ENCODE results near the gene FGF9.

Gene FGF9

DNA sequence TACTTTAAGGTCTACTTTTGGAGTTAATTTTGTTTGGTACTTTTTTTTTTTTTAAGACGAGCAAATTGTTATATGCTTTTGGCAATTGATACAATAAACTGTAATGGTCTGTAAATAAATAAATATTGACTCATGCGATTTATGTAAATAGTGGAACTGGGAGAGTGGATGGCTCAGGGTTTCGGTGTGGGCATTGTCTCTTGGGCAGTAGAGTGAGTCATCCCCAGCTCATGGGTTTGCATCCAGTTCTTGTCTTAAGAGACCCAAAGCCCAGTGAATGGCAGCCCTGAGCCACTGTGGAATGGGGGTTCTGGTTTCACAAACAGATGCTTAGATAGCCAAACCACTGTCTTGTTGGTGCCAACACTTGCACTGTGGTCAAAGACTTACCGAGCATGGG is 33.0 kb downstream of the FGF9 start:
- in situ Hi-C loops (cut with MboI; ENCODE audit: low sequenced_read_pairs): no loop called here

DNA sequence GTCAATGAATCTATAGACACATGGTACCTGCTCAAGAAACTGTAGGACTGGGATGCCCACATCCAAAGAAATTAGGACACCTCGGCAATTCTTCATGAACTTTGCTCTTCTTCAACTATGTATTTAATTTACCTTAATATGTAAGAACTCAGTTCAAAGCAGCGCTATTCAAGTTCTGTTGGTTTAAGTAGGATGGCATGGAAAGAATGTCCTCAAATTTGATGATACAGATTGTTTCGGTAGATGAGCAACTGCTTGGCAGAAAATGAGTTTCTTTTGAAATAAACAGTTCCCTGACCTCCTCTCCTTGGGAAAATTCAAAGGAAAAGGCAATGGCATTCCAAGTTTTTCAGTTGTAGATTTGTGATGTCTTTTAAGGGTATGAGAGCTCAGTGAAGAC is 36.7 kb downstream of the FGF9 start:
- in situ Hi-C loops (cut with MboI; ENCODE audit: low sequenced_read_pairs): no loop called here

DNA sequence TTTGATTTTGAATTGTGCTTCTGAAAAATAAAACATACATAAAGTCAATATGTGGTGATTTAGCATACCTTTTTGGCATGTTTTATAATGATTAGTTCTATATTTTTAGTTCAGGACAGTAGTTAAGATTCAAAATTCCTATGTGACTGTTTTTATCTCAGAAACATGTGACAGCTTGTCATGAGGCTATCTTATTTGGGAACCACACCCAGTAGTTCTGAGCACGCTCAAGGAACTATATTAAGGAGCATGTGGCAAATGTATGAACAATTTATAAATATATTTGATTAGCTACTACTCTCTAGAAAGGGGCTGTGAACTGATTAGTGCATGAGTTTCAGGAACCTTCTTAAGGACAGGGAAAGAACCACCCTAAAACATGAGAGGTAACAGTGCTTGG is 38.8 kb downstream of the FGF9 start:
- in situ Hi-C loops (cut with MboI; ENCODE audit: low sequenced_read_pairs): no loop called here

DNA sequence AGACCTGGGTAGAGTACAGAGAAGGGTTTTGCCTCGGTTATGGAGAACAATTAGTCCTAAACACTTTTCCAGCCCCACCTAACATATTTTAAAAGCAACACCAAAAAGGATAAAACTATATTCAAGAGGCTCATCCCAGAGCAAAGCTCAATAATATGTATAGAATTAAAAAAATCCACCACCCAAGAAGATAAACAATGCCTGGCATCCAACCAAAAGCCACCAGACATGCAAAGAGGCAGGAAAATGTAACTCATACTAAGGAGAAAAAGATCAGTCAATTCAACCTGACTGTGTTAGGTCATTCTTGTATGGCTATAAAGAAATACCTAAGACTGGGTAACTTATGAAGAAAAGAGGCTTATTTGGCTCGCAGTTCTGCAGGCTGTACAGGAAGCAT is 39.3 kb downstream of the FGF9 start:
- in situ Hi-C loops (cut with MboI; ENCODE audit: low sequenced_read_pairs): no loop called here

DNA sequence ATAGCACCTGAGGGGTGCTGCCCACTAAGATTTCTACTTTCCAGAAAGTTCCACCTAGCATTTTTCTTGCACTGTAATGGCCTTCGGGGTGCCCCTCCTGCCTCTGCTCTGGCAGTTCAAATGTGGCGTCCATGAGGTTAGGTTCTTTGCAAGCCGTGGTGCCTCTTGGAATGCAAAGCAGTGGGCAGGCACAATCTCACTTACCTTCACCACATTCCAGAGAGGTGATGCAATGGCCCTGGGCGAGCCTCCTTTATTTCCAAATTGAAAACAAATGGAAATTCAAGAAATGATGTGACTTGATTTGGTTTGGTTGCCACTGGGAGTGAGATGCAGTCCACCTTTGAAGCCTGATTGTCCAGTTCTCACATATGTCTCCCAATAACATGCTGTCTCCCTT is 46.9 kb downstream of the FGF9 start:
- in situ Hi-C loops (cut with MboI; ENCODE audit: low sequenced_read_pairs): no loop called here

DNA sequence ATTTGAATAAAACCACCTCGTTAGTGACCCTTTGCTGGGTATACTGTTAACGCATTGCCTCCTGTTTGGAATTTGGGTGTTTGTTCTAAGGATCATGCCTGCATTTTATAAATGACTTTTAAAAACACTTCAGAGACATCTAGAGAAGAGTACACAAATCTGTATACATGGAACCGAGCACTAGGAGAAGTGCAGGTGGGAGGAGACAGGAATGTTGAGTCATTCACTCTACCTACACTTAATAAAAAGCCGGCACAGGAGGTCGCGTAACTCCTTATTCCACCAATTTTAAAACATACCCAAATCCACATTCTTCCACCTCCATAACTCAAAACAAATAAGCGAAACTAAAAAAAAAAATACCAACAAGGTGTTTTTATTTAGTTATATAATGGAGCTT is 48.6 kb downstream of the FGF9 start:
- in situ Hi-C loops (cut with MboI; ENCODE audit: low sequenced_read_pairs): no loop called here

DNA sequence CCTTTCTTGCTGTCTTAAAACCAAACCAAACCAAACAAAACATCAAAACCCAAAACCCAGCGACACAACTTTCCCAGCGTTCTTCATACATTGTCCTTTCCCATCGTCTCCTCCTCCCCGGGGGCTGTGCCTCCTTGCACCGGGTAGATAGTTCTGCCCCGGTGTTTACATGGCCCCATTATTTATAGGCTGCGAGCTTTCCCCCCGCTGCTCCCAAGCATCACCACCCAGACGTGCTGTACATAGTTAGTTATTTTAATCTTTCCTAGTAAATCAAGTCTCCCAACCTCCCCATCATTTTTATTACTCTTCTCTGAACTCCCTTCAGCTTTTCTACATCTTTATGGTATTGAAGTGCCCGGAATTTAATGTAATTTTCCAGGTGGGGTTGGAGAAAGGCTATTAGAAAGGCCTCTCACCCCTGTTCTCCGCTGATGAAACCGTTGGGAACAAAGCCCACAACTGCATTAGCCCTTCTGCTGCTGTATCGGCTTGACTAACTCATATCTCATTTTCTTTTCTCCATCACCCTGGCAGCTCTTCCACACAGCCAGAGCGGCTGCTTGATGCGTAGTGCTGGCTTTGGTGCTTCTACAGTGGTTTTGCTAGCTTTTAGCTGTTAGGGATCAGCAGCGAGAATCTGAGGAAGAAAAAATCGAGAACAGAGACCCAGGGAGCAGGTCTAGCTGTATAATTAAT is 53.1 kb downstream of the FGF9 start:
- in situ Hi-C loops (cut with MboI; ENCODE audit: low sequenced_read_pairs): no loop called here

DNA sequence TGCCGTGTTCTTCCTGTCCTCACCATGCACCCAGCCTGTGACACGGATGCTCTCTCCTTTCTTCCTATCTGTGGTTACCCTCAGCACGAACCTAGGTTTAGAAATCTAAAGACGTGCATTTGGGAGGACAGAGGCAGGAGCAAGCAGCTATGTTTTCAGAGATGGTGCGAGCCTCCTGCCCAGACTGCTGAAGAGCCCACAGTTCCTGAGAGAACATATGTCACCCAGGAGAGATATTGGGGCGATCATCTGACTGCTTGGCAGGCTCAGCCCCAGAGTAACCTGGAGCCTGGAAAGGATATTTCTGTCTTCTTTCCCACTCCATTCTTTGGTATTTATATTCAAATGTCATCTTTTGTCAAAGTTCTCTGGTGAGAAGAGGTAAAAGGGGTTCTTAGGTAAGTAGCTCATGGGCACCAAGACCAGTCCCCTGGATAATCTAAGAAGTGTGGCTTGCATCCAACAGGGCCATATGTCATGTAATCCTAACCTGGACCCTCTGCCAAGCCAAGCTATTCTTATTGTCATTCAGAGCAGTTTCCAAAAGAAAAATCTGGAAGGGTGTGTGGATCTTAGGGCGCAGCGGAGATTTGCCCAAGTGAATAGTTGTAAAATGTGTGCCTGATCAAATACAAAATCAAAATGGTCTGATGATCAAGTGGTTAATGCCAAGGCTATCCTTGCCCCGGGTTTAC is 59.5 kb downstream of the FGF9 start:
- in situ Hi-C loops (cut with MboI; ENCODE audit: low sequenced_read_pairs): no loop called here

DNA sequence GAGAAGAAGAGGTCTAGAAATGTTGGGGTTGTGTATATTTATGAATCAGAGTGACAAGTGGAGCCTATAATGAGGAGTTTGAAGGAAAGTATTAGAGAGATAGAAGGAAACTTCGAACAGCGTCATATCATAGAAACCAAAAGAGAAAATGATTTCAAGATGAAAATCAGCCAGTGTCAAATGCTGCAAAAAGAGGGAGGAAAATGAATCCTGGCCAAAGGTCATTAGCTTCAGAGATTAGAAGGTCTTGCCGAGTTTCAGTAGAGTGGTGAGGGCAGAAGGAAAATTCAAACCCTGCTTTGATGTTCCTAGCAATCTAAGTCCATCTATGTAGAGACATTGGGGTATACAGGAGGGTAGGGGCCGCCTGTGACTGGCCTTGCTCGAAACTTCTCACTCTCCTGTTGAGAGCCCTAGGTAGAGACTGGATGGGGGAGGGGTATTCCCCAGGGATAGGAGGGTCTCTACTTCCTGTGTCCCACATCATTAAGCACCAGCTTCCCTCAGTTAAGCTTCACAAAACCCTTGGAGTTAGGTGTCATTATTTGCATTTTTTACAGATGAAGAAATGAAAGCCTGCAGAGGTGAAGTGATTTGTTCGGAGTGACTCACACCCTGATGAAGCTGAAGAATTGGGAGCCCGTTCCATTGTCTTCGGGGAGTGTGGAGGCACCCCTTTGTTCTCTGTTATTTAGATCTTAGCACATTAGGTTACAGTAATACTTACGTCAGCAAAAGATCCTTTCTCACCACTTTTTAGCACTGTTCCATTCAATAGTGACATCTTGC is 62.8 kb downstream of the FGF9 start:
- in situ Hi-C loops (cut with MboI; ENCODE audit: low sequenced_read_pairs): no loop called here

DNA sequence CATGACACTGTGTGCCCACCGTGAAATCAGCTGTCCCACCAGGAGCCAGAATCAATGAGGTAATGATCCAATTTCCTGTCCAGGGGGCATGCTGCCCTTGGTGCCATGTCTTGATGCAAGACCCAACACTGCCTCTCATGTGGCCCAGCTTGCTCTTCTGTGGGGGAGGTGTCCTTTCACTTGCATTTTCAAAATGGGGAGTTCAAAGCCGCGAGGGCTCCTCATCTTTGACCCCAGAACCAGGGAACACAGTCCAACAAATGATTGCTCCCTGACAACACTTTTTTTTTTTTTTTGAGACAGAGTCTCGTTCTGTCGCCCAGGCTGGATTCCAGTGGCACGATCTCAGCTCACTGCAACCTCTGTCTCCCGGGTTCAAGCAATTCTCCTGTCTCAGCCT is 64.1 kb downstream of the FGF9 start:
- in situ Hi-C loops (cut with MboI; ENCODE audit: low sequenced_read_pairs): no loop called here

DNA sequence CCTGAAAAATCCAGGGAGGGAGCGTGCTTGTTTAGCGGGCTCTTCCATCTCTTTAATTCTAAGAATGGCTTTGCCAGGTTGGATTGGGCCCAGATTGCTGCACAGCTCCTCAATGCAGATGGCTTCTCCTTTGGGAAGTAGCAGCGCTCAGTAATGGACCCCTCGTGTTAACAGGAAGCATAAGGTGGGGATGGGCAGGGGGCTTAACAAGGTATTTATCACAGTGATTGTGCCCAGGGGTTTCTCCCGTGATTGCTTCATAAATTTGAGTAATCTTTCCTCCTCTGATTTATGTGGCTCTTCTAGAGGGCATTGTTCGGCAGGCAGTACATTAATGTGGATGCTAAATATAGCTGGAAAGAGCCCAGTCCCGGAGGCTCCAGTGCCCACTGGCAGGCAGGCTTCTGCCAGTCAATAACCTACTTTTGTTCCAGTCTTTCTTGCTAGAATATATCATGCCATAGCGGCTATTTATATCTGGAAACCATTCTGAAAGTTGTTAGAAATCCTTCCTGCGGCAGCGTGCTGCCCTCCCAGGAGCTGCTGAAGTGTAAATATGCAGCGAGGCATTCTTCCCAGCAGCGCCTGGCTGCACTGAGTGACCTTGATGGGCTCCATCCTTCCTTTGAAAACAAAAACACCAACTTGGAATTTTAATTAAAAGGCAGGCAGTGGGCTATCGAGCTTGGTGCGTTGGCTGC is 65.0 kb downstream of the FGF9 start:
- in situ Hi-C loops (cut with MboI; ENCODE audit: low sequenced_read_pairs): no loop called here

DNA sequence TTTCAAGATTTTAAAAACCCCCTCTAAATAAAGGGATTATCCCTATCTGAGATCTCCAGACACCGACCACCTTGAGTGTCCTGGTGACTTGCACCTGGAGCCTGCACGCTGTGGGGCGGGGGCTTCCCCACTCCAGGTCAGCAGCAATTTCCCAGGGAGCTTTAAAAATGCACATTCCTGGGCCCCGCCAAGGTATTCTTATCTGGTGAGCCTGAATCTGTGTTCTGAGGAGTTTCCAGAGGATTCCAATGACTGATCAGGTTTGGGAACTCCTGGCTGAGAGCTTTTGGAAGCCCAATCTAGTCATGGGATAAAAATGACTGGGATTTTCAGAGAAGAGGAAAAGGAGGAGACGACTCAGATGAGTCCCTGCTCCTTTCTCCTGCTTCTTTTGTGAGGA is 66.1 kb downstream of the FGF9 start:
- in situ Hi-C loops (cut with MboI; ENCODE audit: low sequenced_read_pairs): no loop called here

DNA sequence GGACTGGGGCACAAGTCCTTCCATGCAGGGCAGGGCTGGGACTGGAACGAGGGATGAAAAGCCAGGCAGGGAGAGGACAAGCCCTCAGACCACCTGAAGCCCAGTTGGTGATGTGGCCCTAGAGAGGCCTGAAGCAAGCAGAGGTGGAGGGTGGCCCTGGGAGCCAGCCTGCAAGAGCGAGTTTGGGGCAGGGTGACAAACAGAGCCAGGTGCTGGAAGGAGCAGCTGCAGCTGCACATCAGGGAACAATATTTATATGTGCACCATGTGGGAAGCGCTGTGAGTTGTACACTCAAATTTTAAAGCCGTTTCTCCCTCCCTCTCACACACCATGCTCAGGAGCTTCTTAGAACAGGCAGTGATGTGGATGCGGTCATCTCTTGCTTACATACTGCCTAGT is 67.8 kb downstream of the FGF9 start:
- in situ Hi-C loops (cut with MboI; ENCODE audit: low sequenced_read_pairs): no loop called here

DNA sequence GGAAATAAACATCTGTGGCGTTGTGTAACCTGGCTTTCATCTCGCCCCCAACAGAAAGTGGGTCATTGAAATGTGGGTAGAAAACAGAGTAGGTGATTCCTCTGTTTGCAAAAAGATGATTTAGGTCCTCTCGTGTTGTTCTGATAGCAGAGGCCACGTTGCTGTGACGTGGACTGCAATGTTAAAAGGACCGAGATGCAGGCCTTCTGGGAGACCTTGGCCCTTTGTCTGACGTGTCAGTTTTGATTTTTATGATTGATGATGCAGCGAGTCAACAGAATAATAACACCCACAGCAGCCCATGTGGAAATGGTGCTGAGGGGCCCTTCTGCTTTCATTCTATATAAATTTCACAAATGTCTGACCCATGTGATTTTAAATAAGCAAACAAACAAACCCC is 68.9 kb downstream of the FGF9 start:
- in situ Hi-C loops (cut with MboI; ENCODE audit: low sequenced_read_pairs): no loop called here

DNA sequence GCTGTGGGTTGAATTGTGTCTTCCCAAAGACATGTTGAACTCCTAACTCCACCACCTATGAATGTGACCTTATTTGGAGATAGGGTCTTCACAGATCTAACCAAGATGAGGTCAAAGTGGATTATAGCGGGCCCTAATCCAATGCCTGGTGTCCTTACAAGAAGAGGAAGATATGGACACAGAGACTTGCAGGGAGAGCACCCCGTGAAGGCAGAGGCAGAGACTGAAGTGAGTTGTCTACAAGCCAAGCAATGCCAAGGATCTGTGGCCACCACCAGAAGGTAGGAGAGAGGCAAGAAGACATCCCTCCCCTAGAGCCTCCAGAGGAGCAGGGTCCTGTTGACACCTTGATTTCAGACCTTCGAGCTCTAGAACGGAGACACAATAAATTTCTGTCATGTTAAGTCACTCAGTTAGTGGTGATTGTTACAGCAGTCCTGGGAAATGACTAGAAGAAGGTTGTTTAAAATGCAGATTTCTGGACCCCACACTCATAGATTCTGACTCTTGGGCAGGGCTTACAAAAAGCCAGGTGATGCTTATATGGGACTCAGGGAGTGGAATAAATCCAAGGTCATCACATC is 70.6 kb downstream of the FGF9 start:
- in situ Hi-C loops (cut with MboI; ENCODE audit: low sequenced_read_pairs): no loop called here

DNA sequence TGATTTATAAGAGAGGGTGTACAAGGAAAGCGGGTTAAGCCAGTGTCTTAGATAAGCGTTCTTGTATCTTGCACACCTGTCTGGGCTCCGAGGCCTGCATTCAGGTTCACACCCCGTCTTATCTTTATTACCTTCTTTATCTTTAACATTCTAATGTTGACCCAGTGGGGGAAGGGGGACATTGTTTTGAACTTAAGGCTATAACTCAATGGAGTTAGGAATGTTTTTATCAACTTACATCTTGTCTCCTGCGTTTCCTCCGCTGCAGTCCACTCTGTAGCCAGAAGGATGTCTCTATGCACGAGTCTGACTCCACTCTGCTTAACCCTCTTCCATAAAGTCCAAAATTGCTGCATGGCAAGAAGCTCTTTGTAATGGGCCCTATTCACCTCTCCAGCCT is 71.2 kb downstream of the FGF9 start:
- in situ Hi-C loops (cut with MboI; ENCODE audit: low sequenced_read_pairs): no loop called here

DNA sequence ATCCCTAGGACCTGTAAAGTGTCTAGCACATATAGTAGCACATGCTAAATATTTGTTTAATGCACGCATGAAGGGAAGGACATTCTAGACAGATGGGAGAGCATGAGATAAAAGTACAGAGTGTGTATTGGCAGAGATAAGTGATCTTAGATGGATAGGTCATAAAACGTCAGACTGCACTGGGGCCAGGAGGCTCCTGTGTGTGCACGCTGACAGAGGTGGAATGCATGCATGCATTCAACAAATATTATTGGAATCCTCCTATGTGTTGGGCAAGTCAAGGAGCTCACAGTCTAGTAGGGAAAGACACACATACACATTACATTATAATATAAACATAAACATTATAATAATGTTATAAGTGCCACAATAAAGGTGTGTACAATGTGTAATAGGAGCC is 73.3 kb downstream of the FGF9 start:
- in situ Hi-C loops (cut with MboI; ENCODE audit: low sequenced_read_pairs): no loop called here

DNA sequence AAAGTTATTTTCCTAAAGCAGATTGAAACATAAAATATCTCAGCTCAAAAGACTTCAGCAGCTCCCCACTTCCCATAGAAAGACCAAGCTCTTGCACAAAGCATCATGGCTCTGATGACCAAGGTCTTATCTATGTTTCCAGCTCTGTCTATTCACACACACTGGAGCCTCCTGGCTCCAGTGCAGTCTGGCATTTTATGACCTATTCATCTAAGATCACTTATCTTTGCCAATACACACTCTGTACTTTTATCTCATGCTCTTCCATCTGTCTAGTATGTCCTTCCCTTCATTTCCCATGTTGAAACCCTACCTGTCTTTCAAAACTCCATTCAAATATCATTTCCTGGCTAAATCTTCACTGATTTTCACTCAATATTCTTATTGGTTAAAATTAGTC is 74.4 kb downstream of the FGF9 start:
- in situ Hi-C loops (cut with MboI; ENCODE audit: low sequenced_read_pairs): no loop called here

DNA sequence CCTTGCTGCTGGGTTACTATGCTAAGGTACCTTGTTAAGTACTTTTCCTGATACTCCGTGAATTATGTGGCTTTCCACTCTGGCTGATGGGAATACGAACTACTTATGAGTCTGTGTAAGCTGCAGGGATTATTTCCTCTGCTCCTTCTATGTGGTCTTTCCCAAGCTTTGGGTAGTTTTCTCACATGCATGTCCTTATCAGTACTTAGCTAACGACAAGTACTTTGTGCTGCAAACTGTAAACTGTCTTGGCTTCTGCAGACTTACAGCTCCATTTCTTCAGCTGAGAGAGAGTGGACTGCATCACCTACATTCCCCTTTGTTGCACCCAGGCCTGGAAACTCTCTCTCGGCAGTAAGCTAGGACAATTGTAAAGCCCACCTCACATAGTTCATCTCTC is 76.6 kb downstream of the FGF9 start:
- in situ Hi-C loops (cut with MboI; ENCODE audit: low sequenced_read_pairs): no loop called here

DNA sequence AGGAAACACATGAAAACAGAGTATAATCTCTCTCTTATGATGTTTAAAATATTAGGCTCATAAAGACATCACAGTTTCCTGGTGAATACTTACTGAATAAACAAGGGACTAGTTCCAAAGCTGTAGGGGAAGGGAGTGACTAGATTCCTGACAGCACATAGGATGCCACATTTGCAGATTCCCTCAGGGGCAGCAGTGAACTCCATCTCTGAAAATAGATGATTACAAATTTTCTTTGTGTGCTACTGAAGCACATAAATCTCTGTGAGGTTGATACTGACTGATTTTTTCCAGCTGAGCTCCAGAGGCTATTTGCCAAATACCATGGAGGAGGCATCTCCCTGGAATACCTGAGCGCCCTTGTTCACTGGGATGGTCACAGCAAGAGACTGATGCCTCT is 77.3 kb downstream of the FGF9 start:
- in situ Hi-C loops (cut with MboI; ENCODE audit: low sequenced_read_pairs): no loop called here

DNA sequence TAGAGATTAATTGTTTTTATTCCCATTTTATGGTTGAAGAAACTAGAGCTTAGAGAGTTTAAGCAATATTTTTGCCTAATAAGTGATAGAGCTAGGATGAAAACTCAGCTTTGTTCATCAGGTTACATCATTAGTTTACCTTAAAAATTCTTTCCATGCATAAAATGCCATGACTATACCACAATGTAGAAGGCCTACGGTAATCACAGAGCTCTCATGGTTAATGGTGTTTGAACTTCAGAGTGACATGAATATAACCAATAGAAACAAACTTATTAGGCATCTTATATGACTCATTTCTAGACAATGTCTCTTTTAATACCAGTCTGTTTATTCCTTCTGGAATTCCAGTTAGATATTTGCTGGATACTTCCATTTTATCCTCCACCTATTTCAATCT is 78.5 kb downstream of the FGF9 start:
- in situ Hi-C loops (cut with MboI; ENCODE audit: low sequenced_read_pairs): no loop called here
